HG03565 (cell line): ENCODE measurements around the gene ADAMTSL3.

Source experiments
- ATAC-seq: cut with Tn5 transposase; IDR thresholded peaks from one replicate; pipeline ENCODE4 v1.9.1; 2021; ENCODE audit warnings: mild to moderate bottlenecking, moderate library complexity; ENCODE audit not compliant: unreplicated experiment

ADAMTSL3 gene

DNA sequence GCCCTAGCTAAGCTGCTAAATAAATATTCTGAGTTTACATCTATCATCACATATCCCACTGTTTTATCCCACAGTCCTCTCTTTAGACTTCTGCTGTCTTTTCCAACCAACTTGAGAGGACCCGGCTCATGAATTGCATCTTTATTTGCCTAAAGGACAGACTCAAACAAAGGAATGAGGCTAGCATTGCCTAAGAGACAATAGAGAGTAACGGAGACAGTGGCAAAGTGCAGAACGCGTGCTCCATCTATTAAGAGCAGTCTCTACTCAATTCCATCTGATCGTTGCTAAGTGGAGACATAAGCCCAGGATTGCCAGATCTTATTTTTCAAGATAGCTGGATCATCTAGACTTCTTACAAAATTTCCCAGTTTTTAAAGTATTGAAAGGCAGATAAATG is 2.3 kb downstream of the ADAMTSL3 start:
- no peak for ATAC-seq

DNA sequence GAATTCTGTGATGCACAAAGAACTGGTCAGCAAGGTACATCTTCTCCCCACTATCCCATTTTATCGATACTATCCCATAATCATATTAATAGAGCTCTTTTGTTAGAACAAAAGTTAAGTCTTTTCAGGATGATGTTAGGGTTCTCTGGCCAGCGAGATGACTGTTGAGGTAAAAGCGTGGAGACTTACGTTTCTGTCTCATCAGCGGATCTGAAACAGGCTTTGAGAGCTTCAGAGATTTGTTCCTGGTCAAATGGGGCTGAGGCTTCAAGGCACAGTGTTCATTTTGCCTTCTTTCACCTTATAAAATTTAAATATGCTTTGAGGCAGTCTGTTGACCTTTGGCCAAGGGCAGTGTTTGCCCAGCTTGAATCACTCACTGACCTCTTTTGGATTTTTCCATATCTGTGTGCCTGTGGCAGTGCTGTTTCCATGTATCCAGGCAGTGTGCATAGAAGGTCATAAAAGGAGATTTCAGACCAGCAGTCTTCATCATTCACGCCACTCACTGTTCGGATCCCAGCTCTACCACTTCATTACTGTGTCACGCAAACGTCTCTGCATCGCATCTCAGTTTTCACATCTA is 3.1 kb downstream of the ADAMTSL3 start:
- ATAC-seq = no peak

DNA sequence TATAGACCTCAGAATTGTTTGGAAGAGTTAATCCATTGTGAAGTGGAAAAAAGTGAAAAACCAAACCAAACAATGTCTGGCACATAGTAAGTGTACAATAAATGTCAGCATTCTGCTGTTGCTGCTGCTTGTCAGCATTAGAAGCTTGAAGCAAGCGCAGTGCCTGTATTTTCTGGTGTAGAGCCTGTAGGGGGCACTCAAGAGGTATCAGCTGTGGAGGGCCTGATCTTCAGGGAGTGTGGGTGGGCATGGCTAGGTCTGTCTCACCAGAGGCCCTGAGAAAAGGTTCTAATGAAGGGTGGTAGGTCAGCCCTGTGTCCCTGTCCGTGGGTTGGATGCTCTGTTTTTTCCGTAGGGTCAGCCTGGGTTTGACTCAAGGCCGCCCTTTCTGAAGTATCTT is 3.6 kb downstream of the ADAMTSL3 start:
- ATAC-seq = no peak

DNA sequence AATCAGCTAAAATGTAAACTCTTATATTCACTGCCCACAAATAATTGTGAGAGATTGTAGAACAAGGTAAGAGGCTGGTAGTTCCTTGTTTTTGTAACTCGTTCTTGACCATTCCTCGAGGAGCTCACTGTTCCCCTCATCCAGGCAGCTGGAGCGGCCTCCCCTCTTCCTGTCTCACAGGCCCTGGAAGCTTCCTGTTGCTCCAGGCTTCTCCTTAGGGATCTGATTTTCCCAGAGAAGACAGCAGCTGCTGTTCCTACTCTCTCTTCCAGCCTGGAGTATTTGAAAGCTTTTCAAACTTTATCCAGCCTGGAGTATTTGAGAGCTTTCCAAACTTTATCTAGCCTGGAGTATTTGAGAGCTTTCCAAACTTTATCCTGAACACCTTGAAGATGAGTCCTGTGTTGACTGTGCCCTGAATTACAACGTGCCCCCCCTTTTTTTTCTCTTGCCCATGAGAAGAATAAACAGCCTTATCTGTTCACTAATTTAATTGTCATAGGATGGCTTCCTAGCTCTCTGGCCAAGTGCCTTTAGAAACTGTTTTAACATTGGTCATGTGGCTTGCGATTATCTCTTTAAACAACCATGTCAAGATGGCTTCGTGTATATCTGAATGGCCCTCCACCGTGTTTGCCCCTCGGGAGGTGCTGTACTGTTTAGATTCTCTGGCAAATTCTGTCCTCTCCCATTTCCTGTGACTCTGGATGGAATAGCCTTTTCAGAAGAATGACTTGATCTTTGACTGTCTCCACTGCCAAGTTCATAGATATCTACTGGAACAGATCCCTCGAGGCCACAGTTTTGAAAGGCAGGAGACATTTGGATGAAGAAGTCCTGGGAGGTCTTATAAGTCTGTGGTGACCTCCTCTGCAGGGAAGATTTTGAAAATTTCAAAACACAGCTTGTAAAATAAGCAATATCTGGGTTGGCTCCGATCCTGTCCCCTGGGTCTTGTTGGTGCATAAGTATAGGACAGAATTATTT is 4.8 kb downstream of the ADAMTSL3 start:
- no peak for ATAC-seq

DNA sequence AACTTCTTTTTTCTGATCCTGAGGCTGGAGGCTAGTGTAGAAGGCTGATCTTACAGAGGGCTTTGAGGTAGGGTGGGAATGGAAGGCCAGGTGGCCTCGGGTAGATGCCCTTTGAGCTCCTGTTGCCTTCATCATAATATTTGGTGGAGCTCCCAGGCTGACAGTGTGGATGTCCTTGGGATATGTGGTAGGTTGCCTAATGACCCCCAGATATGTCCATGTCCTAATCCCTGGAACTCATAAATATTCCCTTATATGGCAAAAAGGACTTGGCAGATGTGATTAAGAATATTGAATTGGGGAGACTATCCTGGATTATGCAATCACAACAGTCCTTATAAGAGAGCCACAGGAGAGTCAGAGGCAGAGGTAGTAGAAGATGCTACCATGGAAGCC is 5.5 kb downstream of the ADAMTSL3 start:
- no peak for ATAC-seq

DNA sequence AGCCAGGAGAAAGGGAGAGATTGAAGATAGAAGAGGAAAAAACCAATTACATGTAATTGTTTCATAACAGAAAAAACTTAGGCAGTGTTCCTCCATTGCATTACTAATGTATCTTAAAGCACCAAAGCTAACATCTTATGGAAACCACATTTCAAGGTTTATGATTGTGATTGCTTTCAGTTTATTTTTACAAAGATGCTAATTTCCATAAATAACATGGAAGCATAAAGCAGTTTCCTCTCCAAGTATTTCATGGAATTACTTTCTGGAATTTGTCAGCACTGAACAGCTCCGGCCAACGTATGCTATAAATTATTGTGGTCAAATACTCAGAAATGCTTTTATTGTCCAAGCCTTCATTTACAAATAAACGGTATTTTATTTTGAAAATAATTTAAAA is 11.6 kb downstream of the ADAMTSL3 start:
- no peak for ATAC-seq

DNA sequence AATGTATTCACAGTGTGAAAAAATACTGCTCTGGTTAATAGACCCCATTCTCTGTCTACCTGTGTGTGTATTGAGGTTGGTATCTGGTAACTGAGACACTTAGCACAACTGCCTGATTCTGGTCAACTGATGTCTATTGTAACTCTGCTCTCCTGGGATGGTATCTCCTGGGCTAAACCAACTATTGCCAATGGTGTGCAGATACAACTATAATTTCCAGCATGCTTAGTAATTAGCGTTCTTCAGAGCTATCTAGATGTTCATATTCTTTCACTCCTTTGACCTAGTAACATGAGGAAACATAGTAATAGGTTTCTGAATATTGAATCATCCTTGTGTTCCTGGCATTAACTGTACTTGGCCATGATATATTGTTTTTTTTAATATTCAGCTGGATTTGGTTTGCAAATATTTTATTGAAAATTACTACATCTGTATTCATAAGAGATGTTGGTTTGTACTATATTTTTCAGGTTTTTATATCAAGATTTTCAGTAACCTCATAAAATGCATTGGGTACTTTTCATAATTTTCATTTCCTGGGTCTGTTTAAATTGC is 16.8 kb downstream of the ADAMTSL3 start:
- no peak for ATAC-seq

DNA sequence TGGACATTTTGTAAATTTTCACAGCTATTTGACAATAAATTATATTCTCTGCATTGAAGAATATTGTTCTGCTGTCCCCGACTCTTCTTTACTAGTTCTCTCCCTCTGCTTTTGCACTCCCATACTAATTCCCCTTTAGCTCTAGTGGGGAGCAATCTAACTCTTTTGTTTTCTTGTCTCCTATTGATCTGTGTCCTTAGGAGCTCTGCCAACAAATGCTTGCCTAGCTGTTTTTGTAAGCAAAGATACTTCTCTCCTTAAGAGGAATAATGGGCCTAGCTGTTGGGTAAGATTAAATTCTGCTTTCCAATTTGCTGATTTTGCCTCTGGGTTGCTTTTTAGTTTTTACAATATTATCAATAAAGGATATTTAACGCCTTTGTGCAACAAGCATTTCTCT is 17.7 kb downstream of the ADAMTSL3 start:
- ATAC-seq = no peak

DNA sequence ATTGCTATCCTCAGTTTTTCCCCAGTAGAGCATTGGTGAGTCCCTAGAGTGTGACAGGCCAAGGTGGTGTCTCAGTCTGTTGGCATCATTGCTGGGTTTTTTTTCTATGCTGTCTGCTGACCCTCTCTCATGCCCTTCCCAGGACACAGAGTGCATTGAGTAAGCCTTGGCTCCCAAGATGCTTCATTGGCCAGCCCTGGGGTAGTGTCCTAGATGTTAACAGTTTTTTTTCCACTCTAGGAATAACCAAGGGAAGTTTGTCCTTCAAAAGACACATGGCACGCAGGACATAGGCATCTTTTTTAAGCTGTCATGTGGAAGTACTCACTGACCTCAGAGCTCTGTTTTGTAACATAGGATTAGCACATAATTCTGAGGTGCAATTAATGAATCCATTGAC is 19.5 kb downstream of the ADAMTSL3 start:
- ATAC-seq = no peak

DNA sequence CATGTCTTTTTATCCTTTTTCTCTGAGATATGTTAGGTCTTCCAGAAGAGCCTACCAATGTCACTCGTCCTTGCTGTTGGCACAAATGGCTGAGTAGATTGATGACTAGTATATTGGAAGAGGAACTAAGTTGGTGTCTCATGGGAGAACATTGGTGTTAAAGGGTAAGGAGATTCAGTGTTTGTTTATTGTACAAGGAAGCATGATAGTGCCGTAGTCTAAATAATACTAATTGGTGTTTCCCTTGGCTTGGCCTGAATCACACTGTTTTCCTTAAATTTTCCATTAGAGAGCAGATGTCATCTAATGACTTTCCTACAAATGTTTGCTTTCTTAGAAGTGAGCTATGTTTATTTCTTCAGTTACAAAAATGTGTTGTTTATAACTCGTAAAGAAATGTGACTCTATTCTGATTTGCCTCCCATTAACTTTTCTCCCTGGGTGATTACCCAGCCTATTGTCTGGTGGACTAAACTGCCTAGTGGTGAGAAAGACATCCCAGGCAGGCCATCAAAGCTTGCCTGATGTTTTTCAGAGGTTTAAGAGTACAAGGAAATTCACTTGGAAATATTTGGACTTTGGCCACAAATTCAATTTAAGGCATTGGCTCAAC is 28.7 kb downstream of the ADAMTSL3 start:
- no peak for ATAC-seq

DNA sequence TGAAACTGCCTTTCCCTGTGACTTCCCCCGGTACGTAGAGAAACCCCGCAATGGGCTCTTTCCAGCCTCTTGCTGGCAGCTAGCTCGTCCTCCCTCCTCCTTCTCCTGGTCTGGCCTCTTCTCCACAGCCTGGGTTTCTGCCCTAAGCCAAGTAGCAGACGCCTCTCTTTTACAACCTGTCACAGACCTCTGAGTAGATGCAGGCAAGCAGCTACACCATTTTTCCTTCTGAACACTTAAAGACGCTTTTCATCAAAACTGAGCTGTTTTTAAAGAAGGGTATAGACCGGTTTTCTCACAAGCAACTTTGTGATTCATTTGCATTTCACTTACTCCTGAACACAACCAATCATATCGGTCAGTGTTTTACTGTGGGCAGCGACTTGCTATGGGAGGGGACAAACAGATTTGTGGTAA is 32.0 kb downstream of the ADAMTSL3 start:
- ATAC-seq = no peak

DNA sequence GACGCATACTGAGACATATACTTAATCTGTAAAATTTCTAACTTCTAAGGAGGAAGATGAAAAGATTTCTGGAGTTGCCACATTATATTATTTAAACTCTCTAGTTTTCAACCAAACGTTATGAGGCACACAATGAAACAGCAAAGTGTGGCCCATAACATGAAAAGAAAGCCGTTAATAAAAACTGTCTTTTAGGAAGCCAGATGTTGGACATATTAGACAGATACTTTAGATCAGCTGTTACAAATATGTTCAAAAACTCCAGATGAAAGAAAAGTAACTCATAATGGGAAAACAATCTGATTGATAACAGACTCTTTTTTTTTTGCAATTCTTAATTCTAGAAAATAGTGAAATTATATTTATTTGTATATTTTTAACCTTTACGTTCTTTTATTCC is 34.3 kb downstream of the ADAMTSL3 start:
- ATAC-seq = no peak

DNA sequence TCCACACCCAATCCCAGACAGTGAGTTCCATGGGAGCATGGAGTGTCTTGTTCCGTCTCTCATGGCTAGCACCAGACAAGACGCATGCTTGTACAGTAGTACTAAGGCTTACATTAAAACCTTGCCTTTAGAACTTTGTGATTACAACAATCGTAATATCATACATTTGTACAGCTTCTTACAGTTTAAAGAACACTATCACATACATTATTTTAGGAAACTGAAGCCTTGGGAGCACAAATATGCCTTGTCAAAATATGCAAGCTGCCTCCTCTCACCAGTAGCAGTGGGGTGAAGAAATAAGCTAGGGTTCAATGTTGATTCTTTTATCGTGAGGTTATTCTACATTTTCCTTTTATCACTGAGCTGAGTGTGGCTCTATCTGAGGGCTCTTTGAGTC is 36.8 kb downstream of the ADAMTSL3 start:
- ATAC-seq = no peak

DNA sequence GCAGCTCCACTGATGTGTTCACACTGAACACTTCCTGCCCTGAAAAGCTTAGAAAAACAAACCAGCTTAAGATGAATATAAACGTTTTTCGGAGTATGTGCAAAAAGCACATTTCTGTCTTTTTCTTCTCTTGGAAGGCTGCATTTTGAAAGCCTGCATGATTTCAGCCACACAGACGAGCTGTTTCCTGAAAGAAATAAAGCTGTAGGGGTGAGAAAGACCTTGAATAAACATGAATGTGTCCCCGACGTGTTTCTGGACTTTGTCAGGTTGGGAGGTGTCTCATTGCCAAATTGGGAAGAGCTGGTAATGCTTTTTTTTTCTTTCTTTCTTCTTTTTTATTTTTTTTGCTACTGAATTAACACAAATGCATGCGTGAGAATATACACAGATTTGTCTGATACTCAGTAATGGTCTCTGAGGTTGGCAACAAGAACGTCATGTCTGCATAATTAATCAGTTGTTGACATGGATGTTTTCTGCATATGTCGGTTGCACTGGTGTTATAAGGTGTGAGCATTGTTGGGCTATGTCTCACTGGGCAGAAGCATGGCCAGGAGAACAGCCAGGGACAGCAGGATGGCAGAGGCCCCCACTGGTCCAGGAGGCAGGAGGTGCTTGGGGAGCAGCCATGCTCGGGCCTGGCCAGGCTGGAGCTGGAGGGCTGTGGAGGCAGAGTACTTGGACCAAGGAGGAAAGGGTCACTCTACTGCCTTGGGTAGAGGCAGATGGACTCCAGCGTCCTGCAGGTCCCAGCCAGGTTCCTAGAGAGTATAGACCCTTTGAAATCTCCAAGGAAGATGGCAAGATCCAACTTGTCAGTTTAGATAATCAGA is 39.0 kb downstream of the ADAMTSL3 start:
- no peak for ATAC-seq

DNA sequence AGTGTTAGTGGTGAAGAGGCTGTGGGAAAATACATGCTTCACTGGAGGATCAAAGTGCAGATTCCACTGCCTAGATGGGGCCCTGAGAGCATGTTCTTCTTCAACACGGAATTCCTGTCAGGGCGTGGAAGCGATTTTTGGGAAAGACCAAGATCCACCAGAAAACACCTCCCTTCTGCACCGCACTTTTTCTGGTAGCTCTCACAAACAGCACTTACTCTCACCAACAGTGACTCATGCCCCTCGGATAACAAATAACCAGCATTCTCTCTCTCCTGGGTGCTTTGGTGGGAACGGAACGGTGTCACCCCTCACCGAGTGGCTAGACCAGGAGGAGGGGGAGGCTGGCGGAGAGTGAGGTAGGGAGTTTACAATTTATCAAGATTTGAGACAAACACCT is 40.1 kb downstream of the ADAMTSL3 start:
- no peak for ATAC-seq

DNA sequence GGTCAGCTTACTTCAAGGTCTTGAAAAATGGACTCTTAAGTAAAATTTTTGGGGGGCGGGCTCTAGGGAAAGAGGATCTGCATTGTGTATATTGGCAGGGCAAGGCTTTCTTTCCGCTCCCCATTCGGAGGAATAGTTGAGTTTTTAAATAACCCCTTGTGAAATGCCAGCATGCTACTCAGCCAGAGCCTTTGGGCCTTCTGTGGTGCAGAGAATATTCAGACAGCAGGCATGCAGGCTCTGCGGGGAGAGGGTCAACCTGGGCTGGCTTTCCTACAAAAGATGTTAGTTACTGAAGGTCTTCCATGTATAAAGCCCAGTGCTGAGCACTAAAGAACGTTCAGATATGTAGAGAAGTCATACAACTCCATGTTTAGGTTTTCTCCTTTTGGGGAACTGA is 40.6 kb downstream of the ADAMTSL3 start:
- ATAC-seq = no peak

DNA sequence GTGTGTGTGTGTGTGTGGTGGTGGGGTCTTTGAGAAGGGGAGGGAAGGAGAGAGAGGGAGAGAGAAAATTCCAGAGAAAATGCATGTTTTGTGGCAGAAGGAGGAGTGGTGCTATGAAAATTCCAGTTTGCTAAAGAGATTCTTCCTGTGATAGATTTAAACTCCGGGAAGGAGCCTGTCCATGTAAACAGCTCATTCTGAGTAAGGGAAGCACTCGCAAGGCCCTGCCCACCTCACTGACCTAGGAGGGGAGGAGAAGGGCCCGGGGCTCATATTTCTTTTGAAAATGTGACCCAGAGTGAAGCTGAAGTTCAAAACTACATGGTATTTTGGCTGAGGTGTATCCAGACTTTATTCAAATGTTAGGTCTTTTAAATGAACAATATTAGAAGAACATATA is 41.3 kb downstream of the ADAMTSL3 start:
- ATAC-seq = no peak

DNA sequence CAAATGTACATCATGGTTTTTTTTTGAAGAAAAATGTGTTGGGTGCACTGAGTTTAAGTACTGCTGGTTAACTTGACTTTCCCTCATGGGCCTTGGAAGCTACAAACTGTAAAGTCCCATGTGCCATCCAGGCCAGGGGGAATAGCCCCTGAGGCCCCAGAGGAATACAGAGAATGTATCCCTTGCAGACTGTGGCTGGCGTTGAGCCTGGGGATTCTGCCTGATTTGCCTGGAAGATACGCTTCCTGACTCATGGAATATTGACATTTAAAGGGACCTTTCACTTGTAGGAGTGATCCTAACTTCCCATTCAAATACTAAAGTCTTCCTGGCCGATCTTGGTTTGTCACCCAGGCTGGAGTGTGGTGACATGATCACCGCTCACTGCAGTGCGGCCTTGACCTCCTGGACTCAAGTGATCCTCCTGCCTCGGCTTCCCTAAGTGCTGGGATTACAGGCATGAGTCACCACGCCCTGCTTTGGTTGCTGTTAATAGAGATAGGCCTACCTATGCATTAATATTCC is 42.0 kb downstream of the ADAMTSL3 start:
- ATAC-seq = no peak

DNA sequence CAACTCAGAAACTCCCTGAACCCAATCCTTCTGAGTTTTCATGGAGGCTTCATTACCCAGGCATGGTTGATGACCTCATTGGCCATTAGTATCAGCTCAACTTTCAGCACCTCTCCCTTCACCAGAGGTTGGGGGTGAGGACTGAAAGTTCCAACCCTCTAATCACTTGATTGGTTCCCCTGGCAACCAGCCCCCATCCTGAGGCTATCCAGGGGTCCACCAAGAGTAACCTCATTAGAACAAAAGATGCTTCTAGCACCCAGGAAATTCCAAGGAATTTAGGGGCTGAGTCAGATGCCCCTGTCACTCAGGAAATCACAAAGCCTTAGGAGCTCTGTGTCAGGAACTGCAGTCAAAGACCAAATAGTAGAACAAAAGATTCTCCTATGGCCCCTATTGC is 43.8 kb downstream of the ADAMTSL3 start:
- ATAC-seq = no peak

DNA sequence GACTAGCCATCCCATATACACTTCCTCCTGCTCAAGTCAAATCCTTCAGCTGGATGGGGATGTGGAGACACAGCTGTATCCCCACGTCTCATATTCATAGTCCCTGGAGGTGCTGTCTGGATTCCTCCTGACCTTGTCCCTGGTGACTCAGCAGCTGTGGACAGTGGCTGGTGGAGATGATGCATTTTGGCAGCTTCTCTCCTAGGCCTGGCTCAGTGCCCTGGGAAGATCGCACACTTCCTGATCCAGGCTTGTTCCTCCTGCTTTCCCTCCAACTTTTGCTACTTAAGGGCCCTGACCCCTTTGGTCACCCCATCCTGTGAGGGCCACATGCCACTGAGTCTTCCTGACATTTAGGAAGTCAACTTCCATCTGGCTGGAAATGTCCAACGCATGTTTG is 44.4 kb downstream of the ADAMTSL3 start:
- ATAC-seq = no peak

DNA sequence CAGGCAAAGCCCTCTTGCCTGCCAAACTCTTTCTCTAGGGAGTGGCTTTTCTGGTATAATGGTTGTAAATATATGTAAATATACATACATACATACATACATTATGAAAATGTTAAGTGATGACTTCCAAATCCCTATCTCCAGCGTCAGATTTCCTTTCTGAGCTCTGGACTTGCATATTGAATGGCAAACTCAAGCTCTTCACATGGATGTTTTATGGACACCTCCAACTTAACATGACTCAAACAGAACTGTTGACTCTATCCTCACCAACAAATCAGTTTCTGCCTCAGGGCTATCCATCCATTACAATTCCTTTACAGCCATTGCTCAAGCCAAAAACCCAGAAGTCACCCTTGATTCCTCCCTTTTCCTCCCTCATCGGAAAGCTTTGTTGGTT is 45.1 kb downstream of the ADAMTSL3 start:
- ATAC-seq = no peak
